ENCODE measurements around the gene MSL1.

The MSL1 gene

DNA sequence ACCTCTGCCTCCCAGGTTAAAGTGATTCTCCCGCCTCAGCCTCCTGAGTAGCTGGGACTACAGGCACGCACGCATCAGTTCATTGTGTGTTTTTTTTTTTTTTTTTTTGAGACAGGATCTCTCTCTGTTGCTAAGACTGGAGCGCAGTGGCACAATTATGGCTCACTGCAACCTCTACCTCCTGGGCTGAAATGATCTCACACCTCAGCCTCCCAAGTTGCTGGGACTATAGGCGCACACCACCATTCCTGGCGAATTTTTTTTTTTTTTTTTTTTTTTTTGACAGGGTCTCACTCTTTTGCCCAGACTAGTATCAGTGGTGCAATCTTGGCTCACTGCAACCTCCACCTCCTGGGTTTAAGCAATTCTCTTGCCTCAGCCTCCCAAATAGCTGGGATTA is 37.7 kb downstream of the MSL1 start:
- no peak overlapping the region for H3K27ac Mint-ChIP-seq
- H3K4me1 Mint-ChIP-seq (ENCODE audit: low read depth) = peaks cover 5% of the 10 kb centered on the region
- H3K36me3 Mint-ChIP-seq (ENCODE audit: low read depth) = peaks cover 26% of the 10 kb centered on the region
- H3K4me3 Mint-ChIP-seq = no peak overlapping the region
- no peaks in the 10 kb centered on the region for H3K27me3 Mint-ChIP-seq (ENCODE audit: low read depth)
- H3K9me3 Mint-ChIP-seq = no peaks in the 10 kb centered on the region

DNA sequence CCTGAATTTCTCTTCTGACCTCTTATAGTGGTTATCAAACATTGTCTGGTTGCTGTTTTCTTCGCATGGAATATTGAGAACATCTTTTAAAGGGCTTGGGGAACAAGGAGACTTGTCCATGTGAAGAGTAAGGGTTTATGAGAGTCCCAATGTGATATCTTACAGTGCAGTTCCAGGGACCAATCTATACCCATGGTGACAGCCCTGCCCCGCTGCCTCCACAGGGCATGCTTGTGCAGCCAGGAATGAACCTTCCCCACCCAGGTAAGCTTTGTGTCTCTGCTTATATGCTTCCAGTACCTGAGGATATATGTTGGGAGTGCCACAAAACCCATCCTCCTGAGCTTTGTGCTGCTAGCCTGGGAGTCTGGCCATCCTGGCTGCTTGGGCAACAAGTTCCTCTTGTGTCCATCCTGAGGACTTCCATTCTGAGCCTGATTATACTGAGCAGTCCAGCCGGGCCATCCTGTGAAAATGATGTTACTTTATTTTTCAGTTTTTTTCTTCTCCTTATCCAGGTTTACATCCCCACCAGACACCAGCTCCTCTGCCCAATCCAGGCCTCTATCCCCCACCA is 46.0 kb downstream of the MSL1 start:
- no peak overlapping the region for H3K4me3 Mint-ChIP-seq
- no peaks in the 10 kb centered on the region for H3K27me3 Mint-ChIP-seq (ENCODE audit: low read depth)
- H3K4me1 Mint-ChIP-seq (ENCODE audit: low read depth) = peaks cover 5% of the 10 kb centered on the region
- H3K27ac Mint-ChIP-seq = peak overlapping the region; percentile 47
- H3K9me3 Mint-ChIP-seq = no peaks in the 10 kb centered on the region
- peaks cover 53% of the 10 kb centered on the region for H3K36me3 Mint-ChIP-seq (ENCODE audit: low read depth)

DNA sequence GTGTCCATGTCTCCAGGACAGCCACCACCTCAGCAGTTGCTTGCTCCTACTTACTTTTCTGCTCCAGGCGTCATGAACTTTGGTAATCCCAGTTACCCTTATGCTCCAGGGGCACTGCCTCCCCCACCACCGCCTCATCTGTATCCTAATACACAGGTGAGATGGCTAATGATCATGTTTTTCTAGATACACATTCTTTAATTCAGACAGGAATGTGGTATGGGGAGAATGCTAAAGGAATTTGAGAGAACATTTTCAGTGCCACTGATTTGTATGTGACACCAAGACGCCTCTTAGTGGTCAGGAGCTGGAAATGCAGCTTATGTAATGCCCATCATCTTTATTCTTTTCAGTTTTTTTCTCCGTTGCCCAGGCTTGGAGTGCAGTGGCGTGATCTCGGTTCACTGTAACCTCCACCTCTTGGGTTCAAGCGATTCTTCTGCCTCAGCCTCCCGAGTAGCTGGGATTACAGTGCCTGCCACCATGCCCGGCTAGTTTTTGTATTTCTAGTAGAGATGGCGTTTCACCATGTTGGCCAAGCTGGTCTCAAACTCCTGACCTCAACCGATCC is 46.6 kb downstream of the MSL1 start:
- Mint-ChIP-seq H3K27ac (peak overlapping the region; percentile 47), H3K27me3 (ENCODE audit: low read depth) (no peaks in the 10 kb centered on the region), H3K9me3 (no peaks in the 10 kb centered on the region), H3K36me3 (ENCODE audit: low read depth) (peaks cover 52% of the 10 kb centered on the region), H3K4me1 (ENCODE audit: low read depth) (peaks cover 5% of the 10 kb centered on the region), H3K4me3 (no peak overlapping the region)

DNA sequence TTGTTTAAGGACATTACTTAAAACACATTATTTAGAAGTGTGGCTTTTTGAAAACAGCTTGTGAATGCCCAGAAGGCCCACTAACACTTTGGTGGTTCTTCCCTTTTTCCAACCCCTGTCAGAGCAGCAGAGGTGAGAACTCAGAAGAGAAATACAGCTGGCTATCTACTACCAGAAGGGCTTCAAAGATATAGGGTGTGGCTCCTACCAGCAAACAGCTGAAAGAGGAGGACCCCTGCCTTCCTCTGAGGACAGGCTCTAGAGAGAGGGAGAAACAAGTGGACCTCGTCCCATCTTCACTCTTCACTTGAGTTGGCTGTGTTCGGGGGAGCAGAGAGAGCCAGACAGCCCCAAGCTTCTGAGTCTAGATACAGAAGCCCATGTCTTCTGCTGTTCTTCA is 48.6 kb downstream of the MSL1 start:
- no peaks in the 10 kb centered on the region for H3K9me3 Mint-ChIP-seq
- H3K27me3 Mint-ChIP-seq (ENCODE audit: low read depth) = no peaks in the 10 kb centered on the region
- H3K27ac Mint-ChIP-seq = no peak overlapping the region
- H3K36me3 Mint-ChIP-seq (ENCODE audit: low read depth) = peaks cover 50% of the 10 kb centered on the region
- peaks cover 5% of the 10 kb centered on the region for H3K4me1 Mint-ChIP-seq (ENCODE audit: low read depth)
- H3K4me3 Mint-ChIP-seq = no peak overlapping the region

DNA sequence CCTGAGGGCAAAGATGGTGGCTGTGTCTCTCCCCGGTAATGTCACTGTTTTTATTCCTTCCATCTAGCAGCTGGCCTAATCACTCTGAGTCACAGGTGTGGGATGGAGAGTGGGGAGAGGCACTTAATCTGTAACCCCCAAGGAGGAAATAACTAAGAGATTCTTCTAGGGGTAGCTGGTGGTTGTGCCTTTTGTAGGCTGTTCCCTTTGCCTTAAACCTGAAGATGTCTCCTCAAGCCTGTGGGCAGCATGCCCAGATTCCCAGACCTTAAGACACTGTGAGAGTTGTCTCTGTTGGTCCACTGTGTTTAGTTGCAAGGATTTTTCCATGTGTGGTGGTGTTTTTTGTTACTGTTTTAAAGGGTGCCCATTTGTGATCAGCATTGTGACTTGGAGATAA is 50.0 kb downstream of the MSL1 start:
- H3K4me1 Mint-ChIP-seq (ENCODE audit: low read depth) = peaks cover 5% of the 10 kb centered on the region
- no peaks in the 10 kb centered on the region for H3K27me3 Mint-ChIP-seq (ENCODE audit: low read depth)
- H3K9me3 Mint-ChIP-seq = no peaks in the 10 kb centered on the region
- peaks cover 47% of the 10 kb centered on the region for H3K36me3 Mint-ChIP-seq (ENCODE audit: low read depth)
- H3K27ac Mint-ChIP-seq = no peak overlapping the region
- H3K4me3 Mint-ChIP-seq = no peak overlapping the region

DNA sequence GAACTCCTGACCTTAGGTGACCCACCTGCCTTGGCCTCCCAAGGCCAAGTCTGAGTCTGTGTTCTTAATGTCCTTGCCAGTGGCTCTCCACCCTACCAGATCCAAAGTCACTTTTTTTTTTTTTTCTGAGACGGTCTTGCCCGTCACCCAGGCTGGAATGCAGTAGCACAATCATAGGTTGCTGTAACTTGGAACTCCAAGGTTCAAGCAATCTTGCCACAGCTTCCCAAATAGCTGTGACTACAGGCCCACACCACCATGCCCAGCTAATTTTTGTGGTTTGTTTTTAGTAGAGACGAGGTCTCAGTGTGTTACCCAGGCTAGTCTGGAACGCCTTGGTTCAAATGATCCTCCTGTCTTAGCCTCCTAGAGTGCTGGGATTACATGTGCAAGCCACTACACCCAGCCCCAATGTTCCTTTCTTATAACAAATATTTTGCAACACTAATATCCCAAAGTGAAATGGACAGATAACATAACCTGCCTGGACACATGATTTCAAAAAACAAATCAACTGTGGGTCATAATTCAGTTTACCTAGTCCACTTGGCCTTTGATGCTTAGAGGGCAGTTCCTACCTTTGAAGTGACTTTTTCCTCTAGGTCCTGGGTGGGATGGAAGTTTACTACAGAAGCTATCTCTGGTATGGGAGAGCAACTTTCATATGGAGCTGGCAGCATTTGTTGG is 51.5 kb downstream of the MSL1 start:
- Mint-ChIP-seq H3K4me1 (ENCODE audit: low read depth) (peaks cover 8% of the 10 kb centered on the region), H3K4me3 (no peak overlapping the region), H3K9me3 (no peaks in the 10 kb centered on the region), H3K36me3 (ENCODE audit: low read depth) (peaks cover 36% of the 10 kb centered on the region), H3K27ac (no peak overlapping the region), H3K27me3 (ENCODE audit: low read depth) (no peaks in the 10 kb centered on the region)

DNA sequence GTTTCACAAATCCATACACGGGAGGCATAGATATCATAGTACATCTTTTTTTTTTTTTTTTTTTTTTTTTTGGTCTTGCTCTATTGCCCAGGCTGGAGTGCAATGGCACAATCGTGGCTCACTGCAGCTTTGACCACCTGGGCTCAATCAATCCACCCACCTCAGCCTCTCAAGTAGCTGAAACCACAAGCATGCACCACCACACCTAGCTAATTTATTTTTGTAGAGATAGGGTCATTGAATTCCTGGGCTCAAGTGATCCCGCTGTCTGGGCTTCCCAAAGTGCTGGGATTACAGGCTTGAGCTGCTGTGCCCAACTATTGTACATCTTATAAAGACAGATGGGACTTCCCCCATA is 52.0 kb downstream of the MSL1 start:
- H3K4me1 Mint-ChIP-seq (ENCODE audit: low read depth) = peaks cover 7% of the 10 kb centered on the region

DNA sequence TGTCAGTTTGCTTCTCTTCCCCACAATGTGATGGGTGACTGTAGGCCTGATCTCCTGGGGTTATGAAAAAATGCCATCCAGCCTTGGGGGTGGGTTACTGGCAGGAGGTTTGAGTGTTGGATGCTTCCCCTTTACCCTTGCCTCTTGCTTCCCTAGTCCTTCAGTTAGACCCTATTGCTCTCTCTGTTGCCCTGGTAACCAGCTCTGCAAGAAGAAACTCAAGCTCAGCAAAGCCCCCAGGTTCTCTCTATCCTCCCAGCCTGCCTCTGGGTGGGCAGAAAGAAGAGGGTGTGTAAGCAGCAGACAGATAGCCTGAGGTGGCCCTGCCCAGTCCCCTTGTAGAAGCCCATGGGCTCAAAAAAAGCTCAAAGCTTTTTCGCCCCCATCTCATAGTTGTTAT is 52.7 kb downstream of the MSL1 start:
- Mint-ChIP-seq H3K27ac (no peak overlapping the region), H3K27me3 (ENCODE audit: low read depth) (no peaks in the 10 kb centered on the region), H3K9me3 (no peaks in the 10 kb centered on the region), H3K4me1 (ENCODE audit: low read depth) (peaks cover 7% of the 10 kb centered on the region), H3K4me3 (no peak overlapping the region), H3K36me3 (ENCODE audit: low read depth) (peaks cover 29% of the 10 kb centered on the region)

More for the DNA sequence above, 52.0 kb downstream of the MSL1 start:
- Mint-ChIP-seq H3K36me3 (ENCODE audit: low read depth) (peaks cover 35% of the 10 kb centered on the region), H3K9me3 (no peaks in the 10 kb centered on the region), H3K27ac (no peak overlapping the region), H3K4me3 (no peak overlapping the region), H3K27me3 (ENCODE audit: low read depth) (no peaks in the 10 kb centered on the region)

DNA sequence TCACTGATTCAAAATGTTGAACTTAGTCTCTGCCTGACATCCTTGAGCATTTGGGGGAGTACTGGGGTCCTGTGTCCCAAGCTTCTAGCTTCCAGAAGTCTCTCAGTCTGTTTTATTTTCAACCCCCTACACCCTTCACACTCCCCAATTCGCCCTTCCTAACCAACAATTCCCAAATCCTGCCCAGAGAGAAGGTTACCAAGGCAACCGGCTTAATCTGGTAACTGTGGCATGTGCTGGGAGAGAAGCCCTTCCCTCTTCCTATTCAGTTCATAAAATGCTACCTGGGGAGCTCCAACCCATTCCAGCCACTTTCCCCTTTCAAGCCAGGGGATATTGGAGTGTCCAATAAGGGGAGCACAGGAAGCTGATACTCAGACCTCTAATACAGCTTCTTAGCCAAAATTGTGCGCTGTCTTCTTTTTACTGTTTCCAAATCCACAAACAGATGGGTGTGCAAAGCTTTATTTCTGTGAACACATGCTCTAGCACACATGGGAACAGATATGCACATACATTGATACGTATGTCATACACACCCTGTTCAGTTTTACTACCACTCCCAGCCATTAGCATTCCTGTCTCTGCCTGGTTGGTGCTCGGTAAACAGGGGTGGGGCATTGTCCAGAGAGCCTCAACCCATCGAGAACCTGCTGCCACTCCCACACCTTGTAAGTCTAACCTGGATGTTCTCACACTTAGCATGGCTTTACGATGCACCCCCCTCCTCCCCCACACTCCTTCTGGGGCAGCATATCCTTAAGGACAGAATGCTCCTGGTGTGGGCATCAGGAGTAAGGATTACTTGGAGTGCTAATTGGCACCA is 54.4 kb downstream of the MSL1 start:
- peaks cover 20% of the 10 kb centered on the region for H3K36me3 Mint-ChIP-seq (ENCODE audit: low read depth)
- H3K4me3 Mint-ChIP-seq = no peak overlapping the region
- H3K4me1 Mint-ChIP-seq (ENCODE audit: low read depth) = peaks cover 7% of the 10 kb centered on the region
- H3K27ac Mint-ChIP-seq = no peak overlapping the region
- H3K9me3 Mint-ChIP-seq = no peaks in the 10 kb centered on the region
- no peaks in the 10 kb centered on the region for H3K27me3 Mint-ChIP-seq (ENCODE audit: low read depth)

DNA sequence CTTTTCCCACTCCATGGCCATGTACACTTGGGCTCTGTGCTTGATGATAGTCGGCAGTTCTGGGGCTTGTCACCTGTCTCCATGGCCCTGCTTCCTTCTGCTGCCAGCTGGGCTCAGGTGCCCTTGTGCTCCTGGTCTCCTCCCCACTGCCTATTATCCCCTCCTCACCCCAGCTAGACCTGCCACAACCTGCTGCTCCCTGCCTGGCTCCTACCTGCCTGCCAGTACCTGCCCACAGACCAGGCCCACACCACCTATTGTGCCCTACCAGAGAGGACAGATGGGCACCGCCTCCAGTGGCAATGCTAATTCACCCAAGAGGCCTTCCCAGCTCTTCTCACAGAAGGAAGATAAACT is 55.0 kb downstream of the MSL1 start:
- peaks cover 7% of the 10 kb centered on the region for H3K4me1 Mint-ChIP-seq (ENCODE audit: low read depth)
- no peaks in the 10 kb centered on the region for H3K27me3 Mint-ChIP-seq (ENCODE audit: low read depth)
- no peaks in the 10 kb centered on the region for H3K9me3 Mint-ChIP-seq
- H3K4me3 Mint-ChIP-seq = no peak overlapping the region
- peaks cover 17% of the 10 kb centered on the region for H3K36me3 Mint-ChIP-seq (ENCODE audit: low read depth)
- H3K27ac Mint-ChIP-seq = no peak overlapping the region

DNA sequence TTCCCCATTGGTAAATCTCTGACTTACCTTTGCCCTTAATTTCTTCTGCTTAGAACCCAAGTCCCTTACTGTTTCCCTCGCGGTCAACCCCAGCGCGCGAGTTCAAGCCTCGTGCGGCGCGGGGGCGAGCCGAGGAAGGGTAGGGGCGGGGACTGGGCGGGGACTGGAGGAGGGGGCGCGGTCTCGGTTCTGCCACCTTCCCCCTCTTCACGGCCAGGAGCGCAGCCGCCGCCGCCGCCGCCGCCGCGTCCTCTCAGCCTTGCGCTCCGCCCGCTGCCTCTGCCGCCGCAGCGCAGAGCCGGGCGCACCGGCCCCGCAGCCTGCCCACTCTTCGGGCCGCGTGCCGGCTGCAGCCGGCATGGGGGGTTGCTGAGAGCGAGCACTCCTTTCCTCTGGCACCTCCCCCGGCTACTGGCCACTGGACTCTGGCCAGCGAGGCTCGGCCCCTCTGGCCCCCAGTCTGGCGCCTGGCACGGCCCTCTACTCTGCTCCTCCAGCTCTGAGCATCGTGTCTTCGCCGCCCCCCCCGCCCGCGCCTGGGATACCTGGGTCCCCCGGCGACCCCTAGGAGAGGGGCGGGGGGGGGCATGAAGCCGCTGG is 55.6 kb downstream of the MSL1 start, which contains the start of gene RAPGEFL1:
Gene RAPGEFL1 (plus strand): TSS at position 196 of the 600 bp plus-strand sequence. CDS start 392 bp downstream, at position 588.
- Mint-ChIP-seq H3K27ac (no peak within 1 kb of the TSS), H3K9me3 (no peaks in the 10 kb centered on the region), H3K4me3 (no peak within 1 kb of the TSS), H3K36me3 (ENCODE audit: low read depth) (peaks cover 17% of the 10 kb centered on the region), H3K27me3 (ENCODE audit: low read depth) (no peaks in the 10 kb centered on the region), H3K4me1 (ENCODE audit: low read depth) (peaks cover 7% of the 10 kb centered on the region)

DNA sequence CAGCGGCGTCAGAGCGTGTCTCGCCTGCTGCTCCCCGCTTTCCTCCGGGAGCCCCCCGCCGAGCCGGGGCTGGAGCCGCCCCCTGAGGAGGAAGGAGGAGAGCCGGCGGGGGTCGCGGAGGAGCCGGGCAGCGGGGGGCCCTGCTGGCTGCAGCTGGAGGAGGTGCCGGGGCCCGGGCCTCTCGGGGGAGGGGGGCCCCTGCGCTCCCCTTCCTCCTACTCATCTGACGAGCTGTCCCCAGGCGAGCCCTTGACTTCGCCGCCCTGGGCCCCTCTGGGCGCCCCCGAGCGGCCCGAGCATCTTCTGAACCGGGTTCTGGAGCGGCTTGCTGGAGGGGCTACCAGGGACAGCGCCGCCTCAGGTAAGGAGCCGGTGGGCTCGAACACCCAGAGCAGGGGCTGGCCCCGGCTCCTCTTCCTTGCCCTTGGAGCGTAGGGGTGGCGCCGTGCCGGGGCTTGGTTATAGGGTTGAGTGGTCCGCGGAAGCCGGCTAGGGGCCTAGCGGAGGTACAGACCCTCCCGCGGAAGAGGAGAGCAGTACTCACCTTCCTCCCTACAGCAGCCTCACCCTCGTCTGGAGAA is 56.3 kb downstream of the MSL1 start:
- H3K4me1 Mint-ChIP-seq (ENCODE audit: low read depth) = peaks cover 7% of the 10 kb centered on the region
- peak overlapping the region; percentile 22 for H3K4me3 Mint-ChIP-seq
- no peaks in the 10 kb centered on the region for H3K27me3 Mint-ChIP-seq (ENCODE audit: low read depth)
- H3K36me3 Mint-ChIP-seq (ENCODE audit: low read depth) = peaks cover 17% of the 10 kb centered on the region
- H3K9me3 Mint-ChIP-seq = no peaks in the 10 kb centered on the region
- H3K27ac Mint-ChIP-seq = no peak overlapping the region

DNA sequence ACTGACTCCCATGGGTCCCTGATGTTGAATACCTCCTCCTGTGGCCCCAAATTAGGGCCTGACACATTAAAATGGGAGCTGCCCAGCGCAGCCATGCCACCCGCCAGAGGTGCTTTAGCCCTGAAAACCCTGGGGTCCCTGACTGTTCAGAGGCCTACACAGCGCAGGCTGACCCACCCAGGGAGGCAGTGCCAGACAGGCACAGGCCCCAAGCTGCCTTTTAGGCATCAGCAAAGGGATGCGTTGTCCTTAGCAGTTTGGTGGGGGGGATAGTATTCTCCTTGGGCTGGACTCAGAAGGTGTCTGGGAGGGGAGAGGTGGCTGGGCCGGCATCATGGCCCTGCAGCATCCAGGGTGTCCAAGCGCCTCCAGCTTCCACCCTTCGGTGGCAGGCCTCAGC is 56.9 kb downstream of the MSL1 start:
- H3K9me3 Mint-ChIP-seq = no peaks in the 10 kb centered on the region
- no peak overlapping the region for H3K27ac Mint-ChIP-seq
- no peaks in the 10 kb centered on the region for H3K27me3 Mint-ChIP-seq (ENCODE audit: low read depth)
- peaks cover 7% of the 10 kb centered on the region for H3K4me1 Mint-ChIP-seq (ENCODE audit: low read depth)
- peak overlapping the region; percentile 22 for H3K4me3 Mint-ChIP-seq
- peaks cover 14% of the 10 kb centered on the region for H3K36me3 Mint-ChIP-seq (ENCODE audit: low read depth)

DNA sequence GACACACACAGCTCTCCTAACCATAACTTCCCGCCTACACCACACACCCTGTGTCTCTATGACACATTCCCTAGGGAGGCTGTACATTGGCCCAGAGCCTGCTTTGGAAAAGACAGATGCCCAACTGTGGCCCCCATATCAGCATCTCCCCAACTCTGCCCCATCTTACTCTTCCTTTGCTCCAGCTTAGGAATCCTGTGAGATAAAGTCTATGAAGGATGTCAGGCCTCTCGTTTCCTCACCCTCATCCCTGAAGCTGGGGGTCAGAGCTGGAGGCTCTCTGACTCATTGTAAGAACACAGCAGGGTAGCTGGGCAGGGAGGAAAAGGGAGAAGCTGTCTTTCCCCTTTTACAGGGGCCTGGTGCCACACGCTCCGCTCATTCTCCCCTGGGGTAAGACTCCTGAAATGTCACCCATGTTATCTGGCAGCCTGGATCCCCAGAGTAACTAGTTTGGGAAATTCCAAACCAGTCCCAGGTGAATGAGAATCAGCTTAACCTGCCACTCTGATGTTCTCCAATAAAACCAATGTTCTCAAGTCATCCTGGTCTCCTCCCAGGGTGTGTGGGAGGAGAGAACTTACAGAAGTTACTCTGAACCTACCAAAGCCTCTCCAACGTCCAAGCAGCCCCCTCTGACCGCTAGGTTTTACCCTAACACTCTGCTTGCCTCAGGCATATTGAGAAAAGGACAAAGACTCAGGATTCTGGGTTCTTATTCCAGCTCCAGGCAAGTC is 58.3 kb downstream of the MSL1 start:
- H3K9me3 Mint-ChIP-seq = no peaks in the 10 kb centered on the region

More for the DNA sequence above, 58.3 kb downstream of the MSL1 start:
- peaks cover 11% of the 10 kb centered on the region for H3K36me3 Mint-ChIP-seq (ENCODE audit: low read depth)
- no peak overlapping the region for H3K4me3 Mint-ChIP-seq
- no peak overlapping the region for H3K27ac Mint-ChIP-seq
- no peaks in the 10 kb centered on the region for H3K27me3 Mint-ChIP-seq (ENCODE audit: low read depth)
- H3K4me1 Mint-ChIP-seq (ENCODE audit: low read depth) = peaks cover 7% of the 10 kb centered on the region

Measured in T-helper 1 cell treated with Interleukin-12 subunit alpha and Interleukin-12 subunit beta and Interleukin-4 antibody, amounts not matched to agents 30 μg/mL and 1 μg/mL, for 36 hours (primary cell).